Measurements from ENCODE around the gene MRPS15. TPM values are rescaled to one million over a fixed set of nuclear protein-coding genes. Genes with fewer than 3 reads are reported as not detected.

MRPS15 gene
- total and polyA plus RNA-seq, 2 of the 13 experiments (the other 11 are each of a cell fraction or from before 2014, with no cell fraction given) = 59.0 to 113 TPM

- TF ChIP-seq, protein P1, sequence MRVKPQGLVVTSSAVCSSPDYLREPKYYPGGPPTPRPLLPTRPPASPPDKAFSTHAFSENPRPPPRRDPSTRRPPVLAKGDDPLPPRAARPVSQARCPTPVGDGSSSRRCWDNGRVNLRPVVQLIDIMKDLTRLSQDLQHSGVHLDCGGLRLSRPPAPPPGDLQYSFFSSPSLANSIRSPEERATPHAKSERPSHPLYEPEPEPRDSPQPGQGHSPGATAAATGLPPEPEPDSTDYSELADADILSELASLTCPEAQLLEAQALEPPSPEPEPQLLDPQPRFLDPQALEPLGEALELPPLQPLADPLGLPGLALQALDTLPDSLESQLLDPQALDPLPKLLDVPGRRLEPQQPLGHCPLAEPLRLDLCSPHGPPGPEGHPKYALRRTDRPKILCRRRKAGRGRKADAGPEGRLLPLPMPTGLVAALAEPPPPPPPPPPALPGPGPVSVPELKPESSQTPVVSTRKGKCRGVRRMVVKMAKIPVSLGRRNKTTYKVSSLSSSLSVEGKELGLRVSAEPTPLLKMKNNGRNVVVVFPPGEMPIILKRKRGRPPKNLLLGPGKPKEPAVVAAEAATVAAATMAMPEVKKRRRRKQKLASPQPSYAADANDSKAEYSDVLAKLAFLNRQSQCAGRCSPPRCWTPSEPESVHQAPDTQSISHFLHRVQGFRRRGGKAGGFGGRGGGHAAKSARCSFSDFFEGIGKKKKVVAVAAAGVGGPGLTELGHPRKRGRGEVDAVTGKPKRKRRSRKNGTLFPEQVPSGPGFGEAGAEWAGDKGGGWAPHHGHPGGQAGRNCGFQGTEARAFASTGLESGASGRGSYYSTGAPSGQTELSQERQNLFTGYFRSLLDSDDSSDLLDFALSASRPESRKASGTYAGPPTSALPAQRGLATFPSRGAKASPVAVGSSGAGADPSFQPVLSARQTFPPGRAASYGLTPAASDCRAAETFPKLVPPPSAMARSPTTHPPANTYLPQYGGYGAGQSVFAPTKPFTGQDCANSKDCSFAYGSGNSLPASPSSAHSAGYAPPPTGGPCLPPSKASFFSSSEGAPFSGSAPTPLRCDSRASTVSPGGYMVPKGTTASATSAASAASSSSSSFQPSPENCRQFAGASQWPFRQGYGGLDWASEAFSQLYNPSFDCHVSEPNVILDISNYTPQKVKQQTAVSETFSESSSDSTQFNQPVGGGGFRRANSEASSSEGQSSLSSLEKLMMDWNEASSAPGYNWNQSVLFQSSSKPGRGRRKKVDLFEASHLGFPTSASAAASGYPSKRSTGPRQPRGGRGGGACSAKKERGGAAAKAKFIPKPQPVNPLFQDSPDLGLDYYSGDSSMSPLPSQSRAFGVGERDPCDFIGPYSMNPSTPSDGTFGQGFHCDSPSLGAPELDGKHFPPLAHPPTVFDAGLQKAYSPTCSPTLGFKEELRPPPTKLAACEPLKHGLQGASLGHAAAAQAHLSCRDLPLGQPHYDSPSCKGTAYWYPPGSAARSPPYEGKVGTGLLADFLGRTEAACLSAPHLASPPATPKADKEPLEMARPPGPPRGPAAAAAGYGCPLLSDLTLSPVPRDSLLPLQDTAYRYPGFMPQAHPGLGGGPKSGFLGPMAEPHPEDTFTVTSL (CRISPR knock-in tag; IDR thresholded peaks at IDR 0.05; ENCODE audit: borderline replicate concordance) = peak; percentile 45; the same call in 1 of the 2 replicates
- TF ChIP-seq MTA1 (CRISPR knock-in tag; IDR thresholded peaks at IDR 0.05; ENCODE audit: borderline replicate concordance) (peak; percentile 48; the same call in 1 of the 2 replicates), ZNF101 (CRISPR knock-in tag; IDR thresholded peaks at IDR 0.05; ENCODE audit: borderline replicate concordance, low read depth) (no peak), ZNF788 (CRISPR knock-in tag; IDR thresholded peaks at IDR 0.05; ENCODE audit: borderline replicate concordance) (peak; percentile 66; the same call in 1 of the 2 replicates), ZIK1 (CRISPR knock-in tag; IDR thresholded peaks at IDR 0.05; ENCODE audit: borderline replicate concordance, low read depth) (0 out of 2 replicates have a peak, but pooled peaks have one; percentile 50), ZNF329 (CRISPR knock-in tag; IDR thresholded peaks at IDR 0.05; ENCODE audit: low read depth) (no peak), ZNF710 (CRISPR knock-in tag; IDR thresholded peaks at IDR 0.05; ENCODE audit: borderline replicate concordance) (0 out of 2 replicates have a peak, but pooled peaks have one; percentile 23), ZSCAN9 (CRISPR knock-in tag; IDR thresholded peaks at IDR 0.05; ENCODE audit: borderline replicate concordance) (0 out of 2 replicates have a peak, but pooled peaks have one; percentile 41), ZNF607 (CRISPR knock-in tag; IDR thresholded peaks at IDR 0.05; ENCODE audit: borderline replicate concordance) (peak; percentile 66; the same call in 1 of the 2 replicates), ZSCAN30 (CRISPR knock-in tag; IDR thresholded peaks at IDR 0.05) (no peak), ZNF331 (CRISPR knock-in tag; IDR thresholded peaks at IDR 0.05) (0 out of 2 replicates have a peak, but pooled peaks have one; percentile 15), TSC22D2 (CRISPR knock-in tag; IDR thresholded peaks at IDR 0.05; ENCODE audit: borderline replicate concordance) (0 out of 2 replicates have a peak, but pooled peaks have one; percentile 48), ISX (CRISPR knock-in tag; conservative IDR thresholded peaks at IDR 0.05) (no peak), ZZZ3 (CRISPR knock-in tag; IDR thresholded peaks at IDR 0.05; ENCODE audit: borderline replicate concordance) (no peak), PATZ1 (CRISPR knock-in tag; IDR thresholded peaks at IDR 0.05) (peak; percentile 46), ZNF430 (CRISPR knock-in tag; IDR thresholded peaks at IDR 0.05) (peak; percentile 66; the same call in 1 of the 2 replicates), CHCHD3 (CRISPR knock-in tag; IDR thresholded peaks at IDR 0.05) (0 out of 2 replicates have a peak, but pooled peaks have one; percentile 42), NFKBIZ (CRISPR knock-in tag; IDR thresholded peaks at IDR 0.05) (0 out of 2 replicates have a peak, but pooled peaks have one; percentile 29), ZNF879 (CRISPR knock-in tag; IDR thresholded peaks at IDR 0.05) (peak; percentile 20; the same call in 1 of the 2 replicates)
Measured at GRCh38 chr1:36482724-36483388, 18.7 kb upstream of the MRPS15 start, which contains the start of gene CSF3R (continued).

Measured in HepG2 (cell line).